GM11168 (cell line): Measurements from ENCODE around the gene POLR3B.
"Not testable (repeated sequence)": the region's sequence is repeated elsewhere in the genome, so short reads cannot be mapped to it uniquely, and the experiment has no call there.

Experiments used
- in situ Hi-C: fragments of 300-500 bp; cut with MboI; formaldehyde crosslinking; loops from one replicate; pipeline ENCODE4 v1.12.0; 2022; ENCODE audit warnings: low sequenced_read_pairs; ENCODE audit not compliant: unreplicated experiment

The POLR3B gene

GRCh38 chr12:106446419-106447092 lies 89.0 kb downstream of the POLR3B start:
- in situ Hi-C loops: no loop called here

- in situ Hi-C loops: no loop called here
Measured at GRCh38 chr12:106452309-106452708, 94.8 kb downstream of the POLR3B start.

- in situ Hi-C loops: no loop called here
Measured at GRCh38 chr12:106455111-106455510, 97.6 kb downstream of the POLR3B start.

- in situ Hi-C loops: no loop called here
Measured at GRCh38 chr12:106459124-106459523, 101.6 kb downstream of the POLR3B start.

GRCh38 chr12:106459534-106459933 lies 102.0 kb downstream of the POLR3B start:
- in situ Hi-C loops: no loop called here

GRCh38 chr12:106461730-106462129 lies 104.2 kb downstream of the POLR3B start:
- in situ Hi-C loops: no loop called here

GRCh38 chr12:106465605-106466004 lies 108.1 kb downstream of the POLR3B start:
- in situ Hi-C loops: not testable (repeated sequence)

- in situ Hi-C loops: not testable (repeated sequence)
Measured at GRCh38 chr12:106475662-106476061, 118.1 kb downstream of the POLR3B start.

- in situ Hi-C loops: not testable (repeated sequence)
Measured at GRCh38 chr12:106477627-106478026, 120.1 kb downstream of the POLR3B start.

GRCh38 chr12:106480251-106480650 lies 122.7 kb downstream of the POLR3B start:
- in situ Hi-C loops: no loop called here

GRCh38 chr12:106481246-106481645 lies 123.7 kb downstream of the POLR3B start:
- in situ Hi-C loops: no loop called here

- in situ Hi-C loops: no loop called here
Measured at GRCh38 chr12:106487664-106488063, 130.1 kb downstream of the POLR3B start.

- in situ Hi-C loops: no loop called here
Measured at GRCh38 chr12:106488884-106489283, 131.3 kb downstream of the POLR3B start.

- in situ Hi-C loops: no loop called here
Measured at GRCh38 chr12:106490264-106490663, 132.7 kb downstream of the POLR3B start.

- in situ Hi-C loops: no loop called here
Measured at GRCh38 chr12:106492857-106493256, 135.3 kb downstream of the POLR3B start.

- in situ Hi-C loops: no loop called here
Measured at GRCh38 chr12:106493531-106493930, 136.0 kb downstream of the POLR3B start.

GRCh38 chr12:106495354-106495965 lies 137.9 kb downstream of the POLR3B start:
- in situ Hi-C loops: no loop called here

- in situ Hi-C loops: no loop called here
Measured at GRCh38 chr12:106498056-106498455, 140.5 kb downstream of the POLR3B start.

GRCh38 chr12:106499628-106500027 lies 142.1 kb downstream of the POLR3B start:
- in situ Hi-C loops: no loop called here

- in situ Hi-C loops: no loop called here
Measured at GRCh38 chr12:106506691-106507090, 149.1 kb downstream of the POLR3B start.

- in situ Hi-C loops: no loop called here
Measured at GRCh38 chr12:106508966-106509365, 151.4 kb downstream of the POLR3B start.

- in situ Hi-C loops: no loop called here
Measured at GRCh38 chr12:106511365-106511764, 153.8 kb downstream of the POLR3B start.
